Measurements from ENCODE around the gene PCSK6.
A peak's percentile ranks its signal among the peaks of the same experiment; 100 is the strongest.

Gene PCSK6

GRCh38 chr15:101322854-101323477 is 166.5 kb downstream of the PCSK6 start:
- no peak for DNase-seq

GRCh38 chr15:101322016-101322695 is 167.4 kb downstream of the PCSK6 start:
- DNase-seq: no peak

- no peak for DNase-seq
Observed at GRCh38 chr15:101320501-101321052, 168.9 kb downstream of the PCSK6 start.

GRCh38 chr15:101318839-101319238 is 170.7 kb downstream of the PCSK6 start:
- DNase-seq: no peak

- no peak for DNase-seq
Observed at GRCh38 chr15:101318147-101318819, 171.2 kb downstream of the PCSK6 start.

- no peak for DNase-seq
Observed at GRCh38 chr15:101317336-101317872, 172.1 kb downstream of the PCSK6 start.

- no peak for DNase-seq
Observed at GRCh38 chr15:101316529-101316928, 173.0 kb downstream of the PCSK6 start.

GRCh38 chr15:101315736-101316135 is 173.8 kb downstream of the PCSK6 start:
- DNase-seq: no peak

- no peak for DNase-seq
Observed at GRCh38 chr15:101314336-101315125, 175.0 kb downstream of the PCSK6 start.

- no peak for DNase-seq
Observed at GRCh38 chr15:101313041-101313761, 176.3 kb downstream of the PCSK6 start.

- no peak for DNase-seq
Observed at GRCh38 chr15:101310508-101310907, 179.0 kb downstream of the PCSK6 start.

- DNase-seq: no peak
Observed at GRCh38 chr15:101310161-101310480, 179.4 kb downstream of the PCSK6 start.

GRCh38 chr15:101309436-101310160 is 179.9 kb downstream of the PCSK6 start:
- DNase-seq: no peak

GRCh38 chr15:101308604-101309435 is 180.7 kb downstream of the PCSK6 start:
- DNase-seq: no peak

GRCh38 chr15:101307897-101308603 is 181.5 kb downstream of the PCSK6 start:
- DNase-seq: no peak

GRCh38 chr15:101307048-101307896 is 182.2 kb downstream of the PCSK6 start:
- peak; percentile 29 for DNase-seq

GRCh38 chr15:101306341-101307047 is 183.0 kb downstream of the PCSK6 start:
- DNase-seq: no peak

- DNase-seq: no peak
Observed at GRCh38 chr15:101305820-101306255, 183.7 kb downstream of the PCSK6 start.

Data from NCI-H187 treated with DMSO at 0.1 percent for 48 hours (cell line).